PC-3 (cell line): Measurements from ENCODE around the gene NRN1. TPM values are rescaled to one million over a fixed set of nuclear protein-coding genes. Genes with fewer than 3 reads are reported as not detected.

ENCODE experiments used
- ATAC-seq: fragments of 200-7000 bp; cut with Tn5 transposase; 2 replicates; pipeline ENCODE4 v1.9.1; 2020; ENCODE audit warnings: mild to moderate bottlenecking, moderate library complexity
- BruUV-seq: library from RNA; stranded (reverse); fragments of 400-500 nt; replicated peaks from 2 replicates; lab custom pipeline; 2021; lab: Mats Ljungman, UMichigan
- CTCF ChIA-PET: fragments of 300-600 bp; sonication (Branson Sonifier 250); formaldehyde crosslinking; loops from one replicate; lab custom pipeline; 2022; ENCODE audit warnings: antibody characterized with exemption; lab: Charles Lee
- POLR2A ChIA-PET: fragments of 300-600 bp; sonication (Branson Sonifier 250); formaldehyde crosslinking; loops from one replicate; lab custom pipeline; 2022; ENCODE audit warnings: antibody characterized with exemption; ENCODE audit not compliant: unreplicated experiment; lab: Charles Lee
- DNase-seq: peaks from one replicate; pipeline ENCODE4 v3.0.0-alpha.2; 2015
- H2AFZ ChIP-seq: fragments of 300-600 bp; sonication (generic); 2 replicates; pipeline ENCODE4 v1.6.0; 2016; ENCODE audit warnings: antibody characterized with exemption, low read length
- H3F3A ChIP-seq: fragments of 300-600 bp; sonication (generic); one replicate; pipeline ENCODE4 v1.6.0; 2017; ENCODE audit warnings: antibody characterized with exemption, low read length, control low read depth, mild to moderate bottlenecking; ENCODE audit not compliant: unreplicated experiment
- H3K27ac ChIP-seq: fragments of 300-600 bp; sonication (generic); 2 replicates; pipeline ENCODE4 v1.5.1; 2016; ENCODE audit warnings: mild to moderate bottlenecking, low read length
- H3K27me3 ChIP-seq: fragments of 300-600 bp; sonication (generic); 2 replicates; pipeline ENCODE4 v1.6.1; 2016; ENCODE audit warnings: low read length, mixed read lengths
- H3K36me3 ChIP-seq: fragments of 300-600 bp; sonication (generic); 2 replicates; pipeline ENCODE4 v1.6.1; 2016; ENCODE audit warnings: low read depth, mixed run types, low read length, mixed read lengths
- H3K4me1 ChIP-seq: fragments of 300-600 bp; sonication (generic); 2 replicates; pipeline ENCODE4 v1.5.1; 2016; ENCODE audit warnings: low read length; ENCODE audit not compliant: insufficient read depth
- H3K4me2 ChIP-seq: fragments of 300-600 bp; sonication (generic); 2 replicates; pipeline ENCODE4 v1.6.0; 2016; ENCODE audit warnings: low read length
- H3K4me3 ChIP-seq: fragments of 300-600 bp; sonication (generic); 2 replicates; pipeline ENCODE4 v1.5.1; 2016; ENCODE audit warnings: mild to moderate bottlenecking, low read length, mixed read lengths
- H3K79me2 ChIP-seq: fragments of 300-600 bp; sonication (generic); 2 replicates; pipeline ENCODE4 v1.6.1; 2017; ENCODE audit warnings: low read length, mixed read lengths
- H3K9ac ChIP-seq: fragments of 300-600 bp; sonication (generic); 2 replicates; pipeline ENCODE4 v1.6.0; 2016; ENCODE audit warnings: mild to moderate bottlenecking, low read length
- H3K9me2 ChIP-seq: fragments of 300-600 bp; sonication (generic); replicated peaks from 2 replicates; pipeline ENCODE4 v1.6.1; 2016; ENCODE audit warnings: mixed run types, low read length, mixed read lengths
- H3K9me3 ChIP-seq: fragments of 300-600 bp; sonication (generic); 2 replicates; pipeline ENCODE4 v1.6.1; 2016; ENCODE audit warnings: low read length, mixed read lengths
- H4K20me1 ChIP-seq: fragments of 300-600 bp; sonication (generic); 2 replicates; pipeline ENCODE4 v1.6.1; 2016; ENCODE audit warnings: low read length, mixed read lengths
- EZH2 ChIP-seq: fragments of 300-600 bp; sonication (generic); IDR thresholded peaks from one replicate; pipeline ENCODE4 v1.6.1; 2017; ENCODE audit warnings: antibody characterized with exemption, mild to moderate bottlenecking, low read length; ENCODE audit not compliant: unreplicated experiment
- EZH2phosphoT487 ChIP-seq: fragments of 300-600 bp; sonication (generic); IDR thresholded peaks from 2 replicates; pipeline ENCODE4 v1.6.1; 2018; ENCODE audit warnings: mild to moderate bottlenecking, antibody characterized with exemption, low read length, borderline replicate concordance
- intact Hi-C: fragments of 100-400 bp; cut with micrococcal nuclease; formaldehyde crosslinking; loops from 2 replicates; pipeline ENCODE4 v1.9.0; 2023
- total RNA-seq: library from RNA; depleted of rRNA; stranded (reverse); fragments of >200 nt; gene quantifications from 2 replicates; pipeline ENCODE4 v1.2.3, GENCODE V29; 2014
- TF ChIP-seq, protein P1 (sequence below): fragments of 300-600 bp; sonication (generic); conservative IDR thresholded peaks from 2 replicates; pipeline ENCODE4 v1.5.1; 2017; ENCODE audit warnings: antibody characterized with exemption, low read depth, mild to moderate bottlenecking, low read length

NRN1 gene
- total RNA-seq, 1 experiment from 2014 or later, result not detected

DNA sequence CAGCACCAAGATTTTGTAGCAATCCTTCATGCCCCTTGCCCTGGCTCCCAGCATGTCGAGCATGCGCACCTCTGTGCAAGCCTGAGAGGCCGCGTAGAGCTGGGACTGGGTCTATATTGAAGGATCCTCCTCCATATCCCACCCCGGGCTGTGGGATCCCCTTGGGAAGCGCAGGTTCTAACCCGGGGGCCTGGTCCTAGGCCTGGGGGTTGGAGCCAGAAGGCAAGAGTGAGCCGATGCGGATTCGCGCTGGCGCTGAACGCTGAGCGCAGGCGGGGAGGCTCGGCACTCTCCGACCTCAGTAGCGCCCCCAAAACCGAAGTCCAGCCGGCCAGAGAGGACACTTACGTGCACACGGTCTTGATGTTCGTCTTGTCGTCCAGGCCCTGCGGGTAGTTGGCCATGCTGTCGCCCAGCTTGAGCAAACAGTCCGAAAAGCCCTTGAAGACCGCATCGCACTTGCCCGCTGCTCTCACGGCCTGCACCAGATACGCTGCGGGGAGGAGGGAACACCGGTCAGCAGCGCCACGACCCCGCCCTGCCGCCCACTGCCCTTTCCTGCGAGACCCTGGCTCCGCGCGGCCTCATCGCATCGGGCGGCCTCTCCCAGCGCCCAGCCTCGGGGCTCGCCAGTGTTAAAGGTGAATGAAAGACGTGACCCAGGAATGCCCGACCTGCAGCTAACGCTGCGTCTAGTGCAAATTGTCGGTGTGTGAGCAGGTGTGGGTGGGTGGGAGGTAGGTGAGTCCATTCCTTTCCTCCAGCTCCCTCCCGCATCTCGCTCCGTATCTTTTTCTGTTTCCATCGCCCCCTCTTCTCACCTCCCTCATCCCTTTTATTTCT, 4.5 kb downstream of the NRN1 start:
- H3F3A ChIP-seq, result no peaks in the 10 kb centered on the region
- intact Hi-C loops, result no loop called here
- no peaks in the 10 kb centered on the region for H3K9me2 ChIP-seq
- no peaks in the 10 kb centered on the region for H3K36me3 ChIP-seq
- no peak overlapping the region for H2AFZ ChIP-seq
- TF ChIP-seq EZH2phosphoT487, result no peak
- no peak for TF ChIP-seq EZH2
- TF ChIP-seq, protein P1, sequence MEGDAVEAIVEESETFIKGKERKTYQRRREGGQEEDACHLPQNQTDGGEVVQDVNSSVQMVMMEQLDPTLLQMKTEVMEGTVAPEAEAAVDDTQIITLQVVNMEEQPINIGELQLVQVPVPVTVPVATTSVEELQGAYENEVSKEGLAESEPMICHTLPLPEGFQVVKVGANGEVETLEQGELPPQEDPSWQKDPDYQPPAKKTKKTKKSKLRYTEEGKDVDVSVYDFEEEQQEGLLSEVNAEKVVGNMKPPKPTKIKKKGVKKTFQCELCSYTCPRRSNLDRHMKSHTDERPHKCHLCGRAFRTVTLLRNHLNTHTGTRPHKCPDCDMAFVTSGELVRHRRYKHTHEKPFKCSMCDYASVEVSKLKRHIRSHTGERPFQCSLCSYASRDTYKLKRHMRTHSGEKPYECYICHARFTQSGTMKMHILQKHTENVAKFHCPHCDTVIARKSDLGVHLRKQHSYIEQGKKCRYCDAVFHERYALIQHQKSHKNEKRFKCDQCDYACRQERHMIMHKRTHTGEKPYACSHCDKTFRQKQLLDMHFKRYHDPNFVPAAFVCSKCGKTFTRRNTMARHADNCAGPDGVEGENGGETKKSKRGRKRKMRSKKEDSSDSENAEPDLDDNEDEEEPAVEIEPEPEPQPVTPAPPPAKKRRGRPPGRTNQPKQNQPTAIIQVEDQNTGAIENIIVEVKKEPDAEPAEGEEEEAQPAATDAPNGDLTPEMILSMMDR, result no peak
- no peak for DNase-seq
- no peak overlapping the region for H3K27ac ChIP-seq
- ChIA-PET POLR2A (no interaction called here), CTCF (no interaction called here)
- peaks cover 19% of the 10 kb centered on the region for H3K27me3 ChIP-seq
- H3K4me1 ChIP-seq, result no peaks in the 10 kb centered on the region
- no TSS peak for BruUV-seq
- H3K79me2 ChIP-seq, result no peaks in the 10 kb centered on the region
- H3K4me3 ChIP-seq, result no peak overlapping the region
- H3K4me2 ChIP-seq, result no peak overlapping the region
- no peaks in the 10 kb centered on the region for H4K20me1 ChIP-seq
- no peaks in the 10 kb centered on the region for H3K9me3 ChIP-seq
- no peak for ATAC-seq
- no peak overlapping the region for H3K9ac ChIP-seq

DNA sequence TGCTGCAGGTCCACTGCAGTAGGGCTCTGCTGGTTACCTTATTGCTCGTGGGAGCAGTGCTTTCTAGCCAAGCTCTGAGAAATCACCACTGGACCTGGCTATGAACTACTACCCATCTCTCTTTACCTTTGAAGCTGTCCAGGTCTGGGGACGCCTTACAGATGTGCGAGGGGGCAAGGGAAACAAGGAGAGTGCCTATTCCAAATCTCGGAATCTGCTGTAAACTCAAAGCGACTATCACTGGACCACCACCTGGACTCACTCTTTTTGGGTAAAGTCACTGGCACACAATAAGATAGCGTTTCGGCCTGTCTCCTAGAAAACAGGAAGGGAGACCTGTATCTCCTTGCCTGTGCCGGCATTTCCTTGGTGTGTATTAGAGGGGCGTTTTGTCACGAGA, 5.3 kb downstream of the NRN1 start:
- Histone ChIP-seq H3K79me2 (no peaks in the 10 kb centered on the region), H3K9me3 (no peaks in the 10 kb centered on the region), H3K27ac (no peak overlapping the region), H3K9ac (no peak overlapping the region), H3K27me3 (peaks cover 16% of the 10 kb centered on the region), H3K4me1 (no peaks in the 10 kb centered on the region), H3K4me3 (no peak overlapping the region), H2AFZ (no peak overlapping the region), H3F3A (no peaks in the 10 kb centered on the region), H4K20me1 (no peaks in the 10 kb centered on the region), H3K36me3 (no peaks in the 10 kb centered on the region), H3K9me2 (no peaks in the 10 kb centered on the region), H3K4me2 (no peak overlapping the region)
- BruUV-seq, result no TSS peak
- ChIA-PET POLR2A (no interaction called here), CTCF (no interaction called here)
- intact Hi-C loops, result no loop called here
- DNase-seq (no peak), ATAC-seq (no peak)
- TF ChIP-seq EZH2phosphoT487 (no peak), EZH2 (no peak)
- TF ChIP-seq, protein P1, result no peak
